SIG-M5 treated with dmso at 0.1 percent for 504 hours (cell line): ENCODE data around the gene SCO2.

Experiments
- DNase-seq: peaks from one replicate; lab custom pipeline; 2025; ENCODE audit not compliant: unreplicated experiment; lab: John Stamatoyannopoulos, UW

SCO2 gene

DNA sequence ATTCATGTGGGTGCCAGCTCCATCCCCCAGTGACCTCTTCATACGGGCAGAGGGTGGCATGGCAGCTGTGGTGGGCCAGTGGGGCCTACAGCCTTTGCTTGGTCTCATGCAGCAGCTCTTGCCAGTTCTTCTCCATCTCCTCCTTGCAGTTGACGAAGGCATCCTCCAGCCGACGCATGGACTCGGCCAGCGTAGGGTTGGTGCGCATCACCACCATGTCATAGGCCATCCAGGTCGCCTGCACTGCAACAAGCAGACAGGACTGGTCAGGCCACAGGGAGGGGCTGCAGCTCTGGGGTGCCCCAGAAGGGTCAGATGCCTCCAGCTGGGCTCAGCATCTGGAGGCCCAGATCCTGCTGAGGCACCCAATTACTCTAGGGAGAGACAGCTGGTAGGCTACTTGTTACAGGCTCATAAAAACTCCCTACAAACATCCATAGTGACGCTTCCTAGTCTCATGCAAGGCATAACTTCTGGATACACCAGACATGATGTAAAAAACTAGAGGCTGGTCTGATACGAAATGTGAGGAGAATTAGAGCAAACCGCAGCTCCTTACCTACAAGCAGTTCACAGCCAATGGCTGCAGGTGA lies 25.9 kb upstream of the SCO2 start:
- DNase-seq = no peak

DNA sequence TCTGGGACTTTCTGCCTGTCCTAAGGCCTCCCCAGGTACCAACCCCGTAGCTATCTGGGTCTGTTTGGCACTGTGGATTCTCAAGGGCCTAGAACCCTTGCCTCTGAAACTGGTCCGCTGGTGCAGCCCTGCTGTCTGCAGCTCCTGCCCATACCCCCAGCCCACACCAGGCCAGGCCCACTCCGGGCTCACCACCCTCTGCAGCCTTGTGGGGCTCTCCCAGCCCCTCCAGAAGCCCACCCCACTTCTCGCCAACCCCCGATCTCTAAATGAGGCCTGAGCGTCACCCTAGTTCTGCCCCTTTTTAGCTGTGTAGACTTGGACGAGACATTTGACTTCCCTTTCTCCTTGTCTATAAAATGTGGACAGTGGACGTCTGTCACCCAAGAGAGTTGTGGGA lies 25.0 kb upstream of the SCO2 start:
- DNase-seq = no peak

DNA sequence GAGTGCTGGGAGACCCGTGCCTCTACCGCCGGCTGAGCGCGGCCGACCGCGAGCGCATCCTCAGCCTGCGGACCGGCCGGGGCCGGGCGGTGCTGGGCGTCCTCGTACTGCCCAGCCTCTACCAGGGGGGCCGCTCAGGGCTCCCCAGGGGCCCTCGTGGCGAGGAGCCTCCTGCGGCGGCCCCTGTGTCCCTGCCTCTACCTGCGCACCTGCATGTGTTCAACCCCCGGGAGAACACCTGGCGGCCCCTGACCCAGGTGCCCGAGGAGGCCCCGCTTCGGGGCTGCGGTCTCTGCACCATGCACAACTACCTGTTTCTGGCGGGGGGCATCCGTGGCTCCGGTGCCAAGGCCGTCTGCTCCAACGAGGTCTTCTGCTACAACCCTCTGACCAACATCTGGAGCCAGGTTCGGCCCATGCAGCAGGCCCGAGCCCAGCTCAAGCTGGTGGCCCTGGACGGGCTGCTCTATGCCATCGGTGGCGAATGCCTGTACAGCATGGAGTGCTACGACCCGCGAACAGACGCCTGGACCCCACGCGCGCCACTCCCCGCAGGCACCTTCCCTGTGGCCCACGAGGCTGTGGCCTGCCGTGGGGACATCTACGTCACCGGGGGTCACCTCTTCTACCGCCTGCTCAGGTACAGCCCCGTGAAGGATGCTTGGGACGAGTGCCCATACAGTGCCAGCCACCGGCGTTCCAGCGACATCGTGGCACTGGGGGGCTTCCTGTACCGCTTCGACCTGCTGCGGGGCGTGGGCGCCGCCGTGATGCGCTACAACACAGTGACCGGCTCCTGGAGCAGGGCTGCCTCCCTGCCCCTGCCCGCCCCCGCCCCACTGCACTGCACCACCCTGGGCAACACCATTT lies 23.8 kb upstream of the SCO2 start:
- DNase-seq = no peak

DNA sequence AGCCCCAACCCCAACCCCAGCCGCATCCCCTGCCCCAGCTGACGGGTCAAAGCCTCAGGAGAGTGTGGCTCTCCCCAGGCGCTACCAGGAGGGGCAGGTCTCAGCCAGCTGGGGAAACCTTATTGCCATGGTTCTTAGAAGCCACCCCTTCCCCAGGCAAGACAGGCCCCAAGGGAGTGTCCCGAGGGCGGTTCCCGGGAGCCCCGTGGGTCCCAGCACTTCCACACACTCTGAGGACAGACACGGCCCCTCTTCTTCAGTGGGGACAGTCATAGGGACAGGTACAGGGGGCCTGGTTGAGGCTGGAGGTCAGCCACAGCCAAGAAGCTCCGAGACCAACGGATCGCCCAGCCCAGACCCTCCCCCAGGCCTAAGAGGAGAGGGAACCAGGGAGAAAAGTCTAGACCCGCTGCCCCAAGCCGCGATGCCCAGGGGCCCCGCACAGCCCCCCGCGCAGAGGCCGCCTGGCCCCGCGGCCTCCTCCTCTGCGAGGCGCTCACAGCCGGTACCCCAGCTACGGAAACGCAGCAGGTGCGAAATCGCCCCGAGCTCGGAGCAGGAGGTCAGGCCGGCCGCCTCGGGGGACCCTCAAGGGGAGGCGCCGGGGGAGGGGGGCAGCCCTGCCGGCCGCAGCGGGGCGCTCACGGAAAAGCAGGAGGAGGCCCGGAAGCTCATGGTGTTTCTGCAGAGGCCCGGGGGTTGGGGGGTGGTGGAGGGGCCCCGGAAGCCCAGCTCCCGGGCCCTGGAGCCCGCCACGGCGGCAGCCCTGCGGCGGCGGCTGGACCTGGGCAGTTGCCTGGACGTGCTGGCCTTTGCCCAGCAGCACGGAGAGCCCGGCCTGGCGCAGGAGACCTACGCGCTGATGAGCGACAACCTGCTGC lies 22.9 kb upstream of the SCO2 start:
- DNase-seq = peak; percentile 45

DNA sequence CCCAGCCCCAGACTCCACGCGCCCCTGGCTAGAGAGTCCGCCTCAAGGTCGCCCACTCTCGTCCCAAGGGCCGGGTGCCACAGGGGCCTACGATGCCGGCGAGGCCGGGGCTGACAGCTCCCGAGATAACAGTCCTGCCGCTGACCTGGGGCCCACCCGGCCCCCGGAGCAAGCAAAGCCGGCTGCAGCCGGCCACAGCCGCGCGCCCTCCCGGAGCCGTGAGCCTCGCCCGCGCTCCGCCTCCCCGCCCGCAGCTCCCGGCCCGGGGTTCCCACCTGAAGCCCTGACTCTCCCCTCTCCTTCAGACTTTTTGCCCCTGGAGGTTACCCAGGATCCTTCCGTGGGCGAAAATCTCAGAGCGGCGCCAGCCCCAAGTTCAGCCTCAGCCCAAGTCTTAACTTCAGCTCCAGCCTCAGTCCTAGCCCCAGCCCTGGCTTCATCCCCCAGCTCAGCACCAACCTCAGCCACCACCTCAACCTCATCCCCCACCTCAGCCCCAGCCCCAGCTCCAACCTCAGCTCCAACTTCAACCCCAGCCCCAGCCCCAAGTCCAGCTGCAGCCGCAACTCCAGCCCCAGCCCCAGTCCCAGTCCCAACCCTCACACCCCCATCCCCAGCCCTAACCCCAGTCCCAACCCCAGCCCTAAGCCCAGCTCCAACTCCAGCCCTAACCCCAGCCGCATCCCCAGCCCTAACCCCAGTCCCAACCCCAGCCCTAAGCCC lies 22.0 kb upstream of the SCO2 start:
- DNase-seq = no peak

DNA sequence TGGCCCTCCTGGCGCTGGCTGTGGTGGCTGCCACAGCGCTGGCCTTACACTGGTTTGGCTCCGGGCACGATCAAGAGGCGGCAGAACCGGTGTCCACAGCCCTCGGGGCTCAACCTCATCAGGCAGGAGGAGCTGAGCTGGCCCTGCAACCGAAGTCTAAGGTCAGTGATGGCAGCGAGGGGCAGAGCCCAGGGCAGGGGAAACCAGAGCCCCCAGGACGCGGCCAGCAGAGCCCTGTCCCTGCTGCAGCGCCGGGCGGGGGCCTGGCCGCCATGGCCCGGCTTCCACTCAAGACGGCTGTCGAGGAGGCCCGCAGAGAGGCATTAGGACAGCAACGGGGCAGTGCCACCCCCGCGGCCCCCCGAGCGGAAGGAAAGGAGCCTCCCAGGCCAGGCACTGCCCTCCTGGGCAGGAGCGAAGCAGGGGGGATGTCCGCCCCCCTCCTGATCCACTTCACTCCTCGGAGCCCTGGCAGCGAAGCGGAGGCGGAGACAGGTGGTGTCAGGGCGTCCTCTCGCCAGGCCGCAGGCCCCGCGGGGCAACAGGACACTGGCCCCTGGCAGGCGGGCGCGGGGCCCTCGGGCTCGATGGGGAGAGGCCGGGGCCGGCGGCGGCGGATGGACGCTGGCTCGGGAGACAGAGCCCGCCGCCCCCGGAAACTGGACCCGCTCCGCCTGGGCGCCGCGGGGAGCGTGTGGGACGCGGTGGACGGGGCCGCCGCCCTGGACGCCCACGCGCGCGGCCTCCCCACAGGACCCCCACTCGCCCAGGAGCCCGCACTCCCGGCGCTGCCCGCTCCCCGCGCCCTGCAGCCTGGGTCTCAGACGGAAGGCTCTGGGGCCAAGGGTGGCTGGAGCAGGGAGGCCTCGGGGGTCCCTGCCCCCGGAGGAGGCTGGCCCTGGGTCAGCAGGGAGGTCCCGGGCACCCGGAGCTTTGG lies 21.2 kb upstream of the SCO2 start:
- DNase-seq = no peak

DNA sequence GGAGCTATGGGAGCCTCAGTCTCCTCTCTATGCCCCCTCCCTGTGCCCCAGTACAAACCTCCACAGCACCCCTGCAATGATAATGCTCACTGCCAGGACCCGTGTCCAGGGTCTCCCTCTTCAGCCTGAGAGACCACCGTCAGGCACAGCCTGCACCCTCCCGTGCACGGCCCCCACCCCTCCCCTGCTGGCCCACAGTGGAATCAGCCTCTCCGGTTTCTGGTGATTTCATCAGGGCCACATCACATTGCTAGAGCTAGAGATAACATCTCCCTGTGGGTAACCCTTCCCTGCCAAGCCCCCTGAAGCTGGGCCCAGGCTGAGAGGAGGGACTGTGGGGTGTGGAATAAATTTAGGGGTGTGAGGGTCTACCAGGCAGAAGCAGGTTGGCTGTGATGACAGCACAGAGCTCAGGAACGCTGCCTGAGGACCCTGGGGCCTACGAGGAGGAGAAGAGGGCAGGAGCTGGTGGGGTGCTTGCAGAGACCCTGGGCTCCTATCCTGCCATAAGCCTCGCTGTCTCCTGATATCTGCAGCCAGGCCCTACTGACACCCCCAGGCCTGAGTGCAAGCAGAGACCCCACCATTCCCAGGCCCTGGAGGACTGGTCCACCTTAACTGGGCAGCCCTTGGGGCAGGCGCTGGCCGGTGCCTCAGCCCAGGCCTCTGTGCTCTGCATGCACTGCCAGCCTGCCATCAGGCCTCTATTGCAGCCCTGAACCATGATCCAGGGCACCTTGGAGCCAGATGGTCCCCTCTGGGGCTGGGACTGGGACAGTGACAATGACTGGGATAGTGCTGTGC lies 20.3 kb upstream of the SCO2 start, which contains the start of gene KLHDC7B:
Gene KLHDC7B (plus strand): TSS at position 378 of the 804 bp plus-strand sequence. CDS start 345 bp downstream, at position 723.
- peak; percentile 22 for DNase-seq

DNA sequence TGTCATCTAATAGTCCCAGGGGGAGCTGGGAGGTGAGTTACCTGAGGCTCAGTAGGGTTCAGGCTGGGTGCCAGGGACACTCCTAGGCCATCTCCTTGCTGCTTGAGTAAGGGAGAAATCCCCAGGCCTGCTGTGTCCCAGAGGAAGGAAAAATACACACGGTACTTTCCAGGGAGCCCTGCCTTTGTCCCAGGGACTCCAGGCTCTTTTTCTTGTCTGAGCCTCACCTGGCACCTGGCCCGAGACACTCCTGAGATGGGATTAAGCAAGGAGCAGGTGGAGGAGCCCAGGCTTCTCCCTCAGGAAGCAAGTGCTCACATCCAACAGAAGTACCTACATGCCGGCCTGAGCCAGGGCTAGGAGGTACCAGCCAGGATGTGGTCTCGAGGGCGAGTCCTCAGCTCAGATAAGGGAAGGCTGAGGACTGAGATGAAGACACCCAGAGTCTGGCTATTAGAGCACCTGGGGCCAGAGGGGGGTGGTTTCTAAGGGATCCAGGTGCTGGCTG lies 19.4 kb upstream of the SCO2 start:
- no peak for DNase-seq

DNA sequence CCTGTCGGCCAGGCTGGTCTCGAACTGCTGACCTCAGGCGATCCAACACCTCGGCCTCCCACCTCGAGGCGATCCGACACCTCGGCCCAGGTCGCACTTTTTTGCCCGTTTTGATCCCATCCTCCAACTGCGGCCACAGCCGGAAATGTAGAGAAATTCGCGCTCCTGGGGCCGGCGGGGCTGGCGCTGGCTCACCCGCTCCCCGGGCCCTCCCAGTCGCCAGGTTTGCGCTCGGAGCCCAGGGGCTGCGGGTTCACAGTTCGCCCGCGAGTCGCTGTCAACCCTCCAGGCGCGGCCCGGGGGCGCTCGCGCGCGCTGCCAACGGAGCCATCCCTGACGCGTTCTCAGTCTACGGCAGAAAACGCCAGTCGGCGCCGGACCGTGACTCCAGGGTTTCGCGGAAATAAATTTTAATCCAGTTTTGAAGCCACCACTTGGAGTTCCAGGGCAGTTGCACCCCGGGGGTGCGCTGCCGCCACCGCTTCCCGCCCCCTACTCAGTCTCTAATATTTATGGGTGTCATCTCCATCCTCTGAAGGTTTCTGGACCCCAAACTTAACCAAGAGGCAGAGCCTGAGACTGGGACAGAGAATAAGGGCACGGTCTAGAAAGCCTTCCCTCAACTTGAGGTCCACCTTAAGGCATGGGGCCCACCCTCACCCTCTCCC lies 18.8 kb upstream of the SCO2 start:
- no peak for DNase-seq

DNA sequence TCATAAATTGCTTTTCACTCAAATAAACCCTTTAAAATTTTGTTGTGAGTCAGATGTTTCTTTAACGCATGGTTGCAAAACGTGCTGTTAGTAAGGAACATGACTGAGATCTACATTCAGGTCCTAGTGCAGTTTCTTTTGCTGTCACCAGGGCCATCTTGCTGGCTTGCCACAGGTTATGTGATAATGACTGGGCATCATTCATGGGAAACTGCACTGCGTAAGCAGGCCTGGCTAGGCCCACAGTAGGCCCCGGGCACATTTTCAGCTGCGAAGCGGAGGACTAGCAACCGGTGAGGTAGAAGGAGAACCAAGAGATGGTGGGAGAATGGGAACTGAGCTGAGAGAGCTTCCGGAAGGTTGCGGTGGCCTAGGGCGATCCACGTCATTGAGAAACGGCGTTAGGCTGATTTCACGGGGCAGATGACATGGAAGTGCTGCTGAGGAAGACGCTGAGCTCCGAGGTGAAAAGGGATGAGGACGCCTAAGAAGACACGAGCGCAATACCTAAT lies 17.1 kb upstream of the SCO2 start:
- DNase-seq = peak; percentile 91

DNA sequence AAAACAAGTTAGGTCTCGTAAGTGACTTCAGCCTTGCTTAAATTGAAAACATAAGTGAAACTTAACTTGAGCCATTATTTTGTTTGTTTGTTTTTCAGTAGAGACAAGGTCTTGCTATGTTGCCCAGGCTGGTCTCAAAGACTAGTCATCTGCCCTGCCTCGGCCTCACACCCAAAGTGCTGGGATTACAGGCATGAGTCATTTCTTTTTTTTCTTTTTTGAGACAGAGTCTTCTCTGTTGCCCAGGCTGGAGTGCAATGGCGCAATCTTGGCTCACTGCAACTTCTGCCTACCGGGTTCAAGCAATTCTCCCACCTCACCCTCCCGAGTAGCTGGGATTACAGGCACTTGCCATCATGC lies 16.2 kb upstream of the SCO2 start:
- DNase-seq = peak; percentile 69

DNA sequence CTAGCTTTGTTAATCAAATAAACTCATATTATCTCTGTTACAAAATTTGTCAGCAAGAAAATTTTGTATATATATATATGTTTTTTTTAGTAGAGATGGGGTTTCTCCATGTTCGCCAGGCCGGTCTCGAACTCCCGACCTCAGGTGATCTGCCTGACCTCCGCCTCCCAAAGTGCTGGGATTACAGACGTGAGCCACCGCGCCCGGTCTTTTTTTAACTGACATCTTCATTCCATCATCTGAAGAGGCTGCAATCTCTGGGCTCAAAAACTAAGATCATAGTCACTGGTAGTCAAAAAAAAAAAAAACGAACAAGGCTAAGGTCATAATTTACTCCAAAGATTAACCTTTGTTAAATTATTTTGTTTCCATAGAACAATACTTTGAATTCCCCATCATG lies 15.0 kb upstream of the SCO2 start:
- no peak for DNase-seq

DNA sequence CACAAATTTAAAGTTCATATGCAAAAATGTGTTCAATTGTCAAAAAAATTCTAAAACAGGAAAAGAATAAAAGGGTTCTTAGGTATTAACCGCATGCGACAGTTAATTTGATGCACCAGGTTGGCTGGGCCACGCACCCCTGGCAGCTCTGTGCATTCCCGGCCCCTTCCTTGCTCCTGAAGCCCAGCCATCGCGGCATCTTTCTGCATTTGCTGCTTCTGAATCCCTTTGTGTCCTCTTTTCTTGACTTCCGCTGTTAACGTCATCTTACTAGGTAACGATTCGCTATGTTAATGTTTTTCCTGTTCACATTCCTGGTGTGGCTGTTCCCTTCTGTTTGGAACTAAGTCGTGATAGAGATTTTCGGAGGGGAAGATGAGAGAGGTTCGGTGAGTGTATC lies 12.4 kb upstream of the SCO2 start:
- no peak for DNase-seq

DNA sequence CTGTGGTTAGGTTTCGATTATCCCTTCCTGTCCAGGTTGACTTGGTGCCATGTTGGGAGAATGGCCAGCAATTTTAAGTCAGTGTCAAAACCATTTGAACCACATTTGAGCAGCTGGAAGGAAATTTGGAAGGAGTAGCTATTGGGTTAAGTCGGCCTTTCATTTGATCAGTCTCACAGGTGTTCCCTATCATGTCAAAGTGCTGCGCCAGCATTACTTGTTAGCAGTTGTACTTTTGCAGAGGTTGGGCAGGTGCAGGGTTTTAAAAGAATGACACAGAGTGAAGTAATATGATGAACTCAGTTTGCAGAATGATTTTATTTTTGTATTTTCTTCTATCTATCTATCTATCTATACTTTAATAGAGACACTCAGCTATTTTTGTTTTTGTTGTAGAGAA lies 10.8 kb upstream of the SCO2 start:
- DNase-seq = no peak

DNA sequence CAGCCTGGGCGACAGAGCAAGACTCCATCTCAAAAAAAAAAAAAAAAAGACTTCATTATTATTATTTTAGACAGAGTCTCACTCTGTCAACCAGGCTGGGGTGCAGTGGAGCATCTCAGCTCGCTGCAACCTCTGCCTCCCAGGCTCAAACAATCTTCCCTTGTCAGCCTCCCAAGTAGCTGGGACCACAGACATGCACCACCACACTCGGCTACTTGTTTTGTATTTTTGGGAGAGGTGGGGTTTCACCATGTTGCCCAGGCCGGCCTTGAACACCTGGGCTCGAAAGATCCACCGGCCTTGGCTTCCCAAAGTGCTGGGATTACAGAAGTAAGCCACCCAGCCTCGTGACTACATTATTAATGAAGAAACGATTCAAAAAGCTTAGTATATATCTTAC lies 9.7 kb upstream of the SCO2 start:
- no peak for DNase-seq

DNA sequence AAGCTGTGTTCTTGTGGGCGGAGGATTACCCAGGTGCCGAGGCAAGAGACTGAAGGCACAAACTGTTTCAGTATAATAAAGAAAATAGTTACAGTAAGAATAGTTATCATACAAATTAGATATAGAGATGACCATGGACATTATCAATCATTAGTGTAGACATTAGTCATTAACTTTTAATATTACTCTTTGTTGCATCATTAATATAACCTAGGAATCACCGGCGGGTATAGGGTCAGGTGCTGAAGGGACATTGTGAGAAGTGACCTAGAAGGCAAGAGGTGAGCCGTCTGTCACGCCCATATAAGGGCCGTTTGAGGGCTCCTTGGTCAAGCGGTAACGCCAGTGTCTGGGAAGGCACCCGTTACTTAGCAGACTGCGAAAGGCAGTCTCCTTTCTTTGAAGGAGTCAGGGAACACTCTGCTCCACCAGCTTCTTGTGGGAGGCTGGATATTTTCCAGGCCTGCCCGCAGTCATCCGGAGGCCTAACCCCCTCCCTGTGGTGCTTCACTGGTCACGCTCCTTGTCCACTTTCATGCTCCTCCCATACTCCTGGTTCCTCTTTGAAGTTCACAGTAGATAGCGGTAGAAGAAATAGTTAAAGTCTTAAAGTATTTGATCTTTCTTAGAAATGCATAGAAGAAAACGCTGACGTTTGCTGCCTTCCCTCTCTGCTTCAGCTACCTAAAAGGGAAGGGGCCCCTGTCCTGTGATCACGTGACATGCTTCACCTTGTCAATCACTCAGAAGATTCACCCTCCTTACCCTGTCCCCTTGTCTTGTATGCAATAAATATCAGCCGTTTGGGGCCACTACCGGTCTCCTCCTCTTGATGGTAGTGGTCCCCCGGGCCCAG lies 8.7 kb upstream of the SCO2 start:
- DNase-seq = peak; percentile 76
